T-helper 1 cell treated with Interleukin-12 subunit alpha and Interleukin-12 subunit beta and Interleukin-4 antibody, amounts not matched to agents 30 μg/mL and 1 μg/mL, for 36 hours (primary cell): ENCODE results near the gene UQCRQ.
"Not testable (repeated sequence)": the region's sequence is repeated elsewhere in the genome, so short reads cannot be mapped to it uniquely, and the experiment has no call there.

ENCODE experiments used
- H3K27ac Mint-ChIP-seq: one replicate; pipeline ENCODE4 v1.8.0; 2021; ENCODE audit warnings: mild to moderate bottlenecking, mixed read lengths
- H3K27me3 Mint-ChIP-seq: one replicate; pipeline ENCODE4 v1.8.0; 2021; ENCODE audit warnings: low read depth, mixed read lengths
- H3K36me3 Mint-ChIP-seq: one replicate; pipeline ENCODE4 v1.8.0; 2021; ENCODE audit warnings: low read depth, mixed read lengths
- H3K4me1 Mint-ChIP-seq: one replicate; pipeline ENCODE4 v1.8.0; 2021; ENCODE audit warnings: low read depth, mixed read lengths
- H3K4me3 Mint-ChIP-seq: one replicate; pipeline ENCODE4 v1.8.0; 2021; ENCODE audit warnings: mild to moderate bottlenecking, moderate library complexity, mixed read lengths
- H3K9me3 Mint-ChIP-seq: one replicate; pipeline ENCODE4 v1.8.0; 2021; ENCODE audit warnings: mixed read lengths

The UQCRQ gene

DNA sequence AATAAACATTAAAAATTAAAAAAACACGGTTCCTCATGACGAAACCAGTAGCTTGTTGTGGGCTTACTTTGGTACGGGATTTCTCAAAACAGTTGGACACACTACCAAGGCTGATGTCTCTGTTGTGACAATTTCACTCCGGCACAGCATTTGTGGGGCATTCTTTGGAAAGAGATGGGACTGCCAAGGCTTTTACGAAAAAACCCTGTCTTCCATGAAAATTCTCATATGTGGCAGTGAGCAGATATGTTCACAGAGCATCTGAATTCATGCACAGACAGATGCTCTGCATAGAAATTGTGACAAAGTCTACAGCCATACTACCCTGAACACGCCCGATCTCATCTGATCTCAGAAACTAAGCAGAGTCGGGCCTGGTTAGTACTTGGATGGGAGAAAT is 18.2 kb upstream of the UQCRQ start:
- no peak overlapping the region for H3K27ac Mint-ChIP-seq
- peaks cover 9% of the 10 kb centered on the region for H3K27me3 Mint-ChIP-seq
- peaks cover 2% of the 10 kb centered on the region for H3K4me1 Mint-ChIP-seq
- no peaks in the 10 kb centered on the region for H3K36me3 Mint-ChIP-seq
- no peak overlapping the region for H3K4me3 Mint-ChIP-seq
- no peaks in the 10 kb centered on the region for H3K9me3 Mint-ChIP-seq

DNA sequence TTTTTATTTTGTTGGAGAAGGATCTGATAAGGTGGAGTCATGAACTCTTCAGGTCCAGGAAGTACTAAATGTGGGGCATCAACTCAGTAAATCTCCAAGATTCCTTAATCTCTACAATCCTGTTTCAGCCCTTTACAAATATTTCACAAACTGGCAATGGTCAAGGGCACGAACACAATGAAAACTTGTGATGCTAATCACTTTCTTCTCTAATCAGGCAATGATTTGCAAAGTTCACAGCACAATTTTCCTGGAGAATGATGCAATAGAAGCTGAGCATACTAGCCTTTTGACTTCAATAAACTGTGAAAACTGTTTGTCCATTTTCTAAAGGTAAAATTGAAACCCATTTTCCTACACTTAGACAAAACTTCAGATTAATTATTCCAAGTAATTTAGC is 17.1 kb upstream of the UQCRQ start:
- peaks cover 11% of the 10 kb centered on the region for H3K27me3 Mint-ChIP-seq
- peaks cover 4% of the 10 kb centered on the region for H3K4me1 Mint-ChIP-seq
- no peak overlapping the region for H3K4me3 Mint-ChIP-seq
- H3K9me3 Mint-ChIP-seq = no peaks in the 10 kb centered on the region
- no peaks in the 10 kb centered on the region for H3K36me3 Mint-ChIP-seq
- no peak overlapping the region for H3K27ac Mint-ChIP-seq

DNA sequence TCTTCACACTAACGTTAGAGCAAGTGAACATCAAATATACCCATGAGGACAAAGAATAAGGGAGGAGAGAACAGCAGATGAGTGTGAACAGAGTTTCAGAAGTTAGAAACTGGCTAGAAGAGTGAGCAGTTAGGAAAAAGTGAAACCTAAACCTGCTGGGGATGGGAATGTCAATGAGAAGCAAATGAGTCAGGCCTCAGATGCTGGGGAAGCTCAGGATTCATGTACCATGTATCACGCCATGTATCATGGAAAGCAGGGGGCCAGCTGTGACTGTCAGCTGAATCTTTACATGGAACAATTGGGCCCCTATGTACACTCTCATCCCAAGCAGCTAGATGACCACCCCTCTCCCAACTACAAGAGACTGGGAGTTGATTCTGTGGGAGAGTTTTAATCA is 16.4 kb upstream of the UQCRQ start:
- no peak overlapping the region for H3K27ac Mint-ChIP-seq
- no peak overlapping the region for H3K4me3 Mint-ChIP-seq
- no peaks in the 10 kb centered on the region for H3K9me3 Mint-ChIP-seq

DNA sequence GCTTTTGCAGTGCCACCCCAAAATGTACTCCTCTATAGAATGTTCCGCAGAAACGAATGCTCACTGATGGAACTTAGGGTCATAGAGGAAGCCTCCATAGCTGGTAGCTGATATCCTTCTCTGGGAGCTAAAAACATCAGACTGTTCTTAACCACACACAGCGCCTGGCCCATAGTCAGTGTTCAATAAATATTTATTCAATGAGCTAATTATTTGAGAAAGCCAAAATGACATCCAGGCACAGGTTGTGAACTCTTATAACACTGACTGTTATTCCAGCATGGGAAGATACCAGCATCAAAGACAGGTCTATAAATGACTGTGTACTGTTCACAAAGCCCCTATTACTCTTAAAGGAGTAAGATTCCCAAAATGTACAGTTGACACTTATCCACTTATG is 13.1 kb upstream of the UQCRQ start:
- no peak overlapping the region for H3K4me3 Mint-ChIP-seq
- peaks cover 14% of the 10 kb centered on the region for H3K27me3 Mint-ChIP-seq
- no peaks in the 10 kb centered on the region for H3K9me3 Mint-ChIP-seq
- peaks cover 4% of the 10 kb centered on the region for H3K4me1 Mint-ChIP-seq
- H3K27ac Mint-ChIP-seq = no peak overlapping the region
- H3K36me3 Mint-ChIP-seq = no peaks in the 10 kb centered on the region

More for the DNA sequence above, 16.4 kb upstream of the UQCRQ start:
- no peaks in the 10 kb centered on the region for H3K36me3 Mint-ChIP-seq
- peaks cover 12% of the 10 kb centered on the region for H3K27me3 Mint-ChIP-seq
- peaks cover 4% of the 10 kb centered on the region for H3K4me1 Mint-ChIP-seq

DNA sequence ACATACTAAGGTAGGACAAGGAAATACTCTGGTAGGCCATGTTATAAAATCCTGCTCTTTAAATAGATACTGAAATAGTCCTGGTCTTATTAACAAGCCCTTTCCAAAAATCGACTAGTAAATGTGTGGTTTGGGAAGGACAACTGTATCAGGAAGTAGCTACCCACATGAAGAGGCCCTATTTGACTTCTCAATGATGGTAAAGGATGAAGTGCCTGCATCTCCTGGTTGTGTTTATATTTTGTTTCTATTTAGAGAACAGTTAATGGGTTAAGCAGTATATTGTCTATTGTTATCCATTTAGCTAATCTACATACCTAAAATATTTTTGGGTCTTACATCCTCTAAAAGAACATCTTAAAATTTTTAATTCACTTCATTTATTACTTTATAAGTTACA is 12.7 kb upstream of the UQCRQ start:
- no peaks in the 10 kb centered on the region for H3K9me3 Mint-ChIP-seq
- no peaks in the 10 kb centered on the region for H3K36me3 Mint-ChIP-seq
- H3K27me3 Mint-ChIP-seq = peaks cover 14% of the 10 kb centered on the region

DNA sequence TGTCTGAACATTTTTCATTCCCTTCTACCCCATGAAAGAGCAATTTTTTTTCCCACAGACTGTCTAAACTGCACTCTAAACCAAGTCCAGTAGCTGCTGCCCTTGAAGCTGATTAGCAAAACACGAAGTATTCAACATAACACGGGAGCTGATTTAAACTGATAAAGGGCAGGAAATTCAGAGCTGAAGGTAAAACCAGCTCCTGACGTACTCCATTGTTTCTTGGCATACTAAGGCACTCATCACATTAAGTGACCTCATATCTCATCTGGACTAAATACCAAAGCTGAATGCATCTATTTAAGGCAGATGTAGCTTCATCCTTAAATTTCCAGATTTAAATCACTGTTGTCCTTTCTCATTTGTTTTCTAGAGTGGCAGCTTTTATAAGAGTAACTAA is 12.1 kb upstream of the UQCRQ start:
- Mint-ChIP-seq H3K27ac (no peak overlapping the region), H3K36me3 (no peaks in the 10 kb centered on the region), H3K4me1 (peaks cover 4% of the 10 kb centered on the region), H3K9me3 (no peaks in the 10 kb centered on the region), H3K4me3 (no peak overlapping the region), H3K27me3 (peaks cover 16% of the 10 kb centered on the region)

More for the DNA sequence above, 12.7 kb upstream of the UQCRQ start:
- no peak overlapping the region for H3K4me3 Mint-ChIP-seq
- H3K4me1 Mint-ChIP-seq = peaks cover 4% of the 10 kb centered on the region
- no peak overlapping the region for H3K27ac Mint-ChIP-seq

DNA sequence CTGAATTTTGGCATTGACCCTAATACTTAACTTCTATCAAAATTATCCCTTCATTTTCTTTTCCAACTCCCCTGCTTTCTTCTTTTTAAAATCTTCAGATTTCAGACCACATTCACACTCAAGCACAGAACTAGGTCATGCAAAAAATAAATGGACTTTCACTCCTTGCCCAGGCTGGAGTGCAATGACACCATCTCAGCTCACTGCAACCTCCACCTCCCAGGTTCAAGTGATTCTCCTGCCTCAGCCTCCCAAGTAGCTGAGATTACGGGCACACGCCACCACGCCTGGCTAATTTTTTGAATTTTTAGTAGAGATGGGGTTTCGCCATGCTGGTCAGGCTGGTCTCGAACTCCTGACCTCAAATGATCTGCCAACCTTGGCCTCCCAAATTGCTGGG is 11.4 kb upstream of the UQCRQ start:
- H3K4me1 Mint-ChIP-seq, H3K9me3 Mint-ChIP-seq, H3K36me3 Mint-ChIP-seq, H3K4me3 Mint-ChIP-seq, H3K27ac Mint-ChIP-seq: not testable (repeated sequence)
- peaks cover 13% of the 10 kb centered on the region for H3K27me3 Mint-ChIP-seq

DNA sequence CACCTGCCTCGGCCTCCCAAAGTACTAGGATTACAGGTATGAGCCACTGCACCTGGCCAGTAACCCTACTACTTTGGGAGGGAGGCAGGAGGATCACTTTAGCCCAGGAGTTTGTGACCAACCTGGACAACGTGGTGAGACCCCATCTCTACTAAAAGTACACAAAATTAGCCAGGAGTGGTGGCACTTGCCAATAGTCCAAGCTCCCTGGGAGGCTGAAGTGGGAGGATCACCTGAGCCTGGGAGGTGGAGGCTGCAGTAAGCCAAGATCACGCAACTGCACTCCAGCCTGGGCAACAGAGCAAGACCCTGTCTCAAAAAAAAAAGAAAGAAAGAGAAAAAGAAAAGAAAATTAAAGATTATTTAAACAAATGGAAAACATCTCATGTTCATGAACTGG is 10.4 kb upstream of the UQCRQ start:
- Mint-ChIP-seq H3K27me3 (peaks cover 11% of the 10 kb centered on the region), H3K27ac (no peak overlapping the region), H3K4me1 (peaks cover 2% of the 10 kb centered on the region), H3K9me3 (no peaks in the 10 kb centered on the region), H3K36me3 (no peaks in the 10 kb centered on the region), H3K4me3 (no peak overlapping the region)

DNA sequence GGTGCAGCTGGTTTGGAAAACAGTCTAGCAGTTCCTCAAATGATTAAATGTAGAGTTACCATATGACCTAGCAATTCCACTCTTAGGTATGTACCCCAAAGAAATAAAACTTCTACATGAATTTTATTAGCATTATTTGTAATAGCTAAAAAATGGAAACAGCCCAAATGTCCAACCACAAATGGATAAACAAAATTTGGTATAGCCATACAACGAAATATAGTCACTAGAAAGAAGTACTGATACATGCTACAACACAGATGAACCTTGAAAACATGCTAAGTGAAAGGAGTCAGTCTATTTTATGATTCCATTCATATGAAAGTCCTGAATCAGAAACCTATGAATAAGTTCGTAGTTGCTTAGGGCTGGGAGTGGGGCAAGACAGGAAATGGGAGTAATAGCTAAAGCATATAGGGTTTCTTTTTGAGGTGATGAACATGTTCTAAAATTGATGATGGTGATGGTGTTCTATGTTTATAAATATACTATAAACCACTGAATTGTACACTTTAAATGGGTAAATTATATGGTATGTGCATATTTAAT is 6.5 kb upstream of the UQCRQ start:
- Mint-ChIP-seq H3K9me3 (no peaks in the 10 kb centered on the region), H3K27ac (no peak overlapping the region), H3K27me3 (peaks cover 8% of the 10 kb centered on the region), H3K4me1 (no peaks in the 10 kb centered on the region), H3K36me3 (no peaks in the 10 kb centered on the region), H3K4me3 (no peak overlapping the region)

DNA sequence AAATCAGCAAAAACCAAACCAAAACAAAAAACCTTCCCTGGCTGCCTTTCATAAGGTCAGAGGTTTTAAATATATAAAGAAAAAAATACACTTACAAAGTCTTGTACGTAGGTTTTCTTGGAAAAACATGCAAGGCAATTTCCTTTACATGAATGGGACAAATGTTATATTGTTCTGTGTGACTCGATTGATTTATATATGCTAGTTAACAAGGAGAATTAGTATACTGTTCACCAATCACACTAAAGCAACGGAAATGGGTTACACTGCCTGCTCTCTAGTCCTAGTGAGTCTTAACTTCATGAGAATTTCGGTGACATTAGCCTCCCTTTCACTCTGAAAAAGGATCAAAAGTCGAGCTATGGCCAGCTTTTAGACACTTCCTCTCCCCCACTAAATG is 5.7 kb upstream of the UQCRQ start:
- Mint-ChIP-seq H3K27ac (no peak overlapping the region), H3K4me1 (peaks cover 5% of the 10 kb centered on the region), H3K4me3 (no peak overlapping the region), H3K27me3 (peaks cover 8% of the 10 kb centered on the region), H3K36me3 (no peaks in the 10 kb centered on the region), H3K9me3 (no peaks in the 10 kb centered on the region)

DNA sequence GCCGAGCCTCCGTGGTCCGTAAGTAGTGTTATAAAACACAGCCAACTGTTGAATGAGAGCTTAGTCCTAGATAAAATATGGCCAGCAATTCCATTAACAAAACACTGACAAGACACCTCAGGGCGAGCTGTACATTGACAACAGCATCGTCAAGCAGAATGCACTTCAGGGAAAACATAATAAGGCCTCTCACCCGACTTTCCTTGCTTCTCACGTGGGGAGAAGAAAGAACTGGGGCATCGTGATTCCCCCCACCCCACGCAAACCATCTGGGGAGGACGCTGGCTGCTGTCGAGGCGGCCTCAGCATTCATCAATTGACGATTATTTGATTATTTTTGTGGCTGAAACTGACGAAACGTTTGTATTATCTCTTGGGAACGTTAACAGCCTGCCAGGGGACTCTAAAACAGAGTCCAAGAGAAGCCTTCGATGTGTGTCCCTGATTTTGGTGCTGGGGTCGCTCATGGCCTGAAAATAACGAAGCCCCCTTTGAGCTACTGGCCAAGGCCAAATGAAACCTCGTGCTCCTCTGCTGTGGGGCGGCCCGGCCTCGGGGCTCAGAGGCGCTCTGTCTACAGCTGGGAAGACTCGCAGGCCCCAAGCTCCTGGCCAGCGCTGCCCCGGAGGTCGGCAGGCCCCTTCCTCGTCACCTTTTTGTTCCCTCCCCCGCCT is 637 bp upstream of the UQCRQ start:
- H3K4me1 Mint-ChIP-seq = peaks cover 24% of the 10 kb centered on the region
- H3K4me3 Mint-ChIP-seq = peak overlapping the region; percentile 99
- H3K27ac Mint-ChIP-seq = peak overlapping the region; percentile 99
- no peaks in the 10 kb centered on the region for H3K27me3 Mint-ChIP-seq
- H3K9me3 Mint-ChIP-seq = no peaks in the 10 kb centered on the region
- peaks cover 21% of the 10 kb centered on the region for H3K36me3 Mint-ChIP-seq

DNA sequence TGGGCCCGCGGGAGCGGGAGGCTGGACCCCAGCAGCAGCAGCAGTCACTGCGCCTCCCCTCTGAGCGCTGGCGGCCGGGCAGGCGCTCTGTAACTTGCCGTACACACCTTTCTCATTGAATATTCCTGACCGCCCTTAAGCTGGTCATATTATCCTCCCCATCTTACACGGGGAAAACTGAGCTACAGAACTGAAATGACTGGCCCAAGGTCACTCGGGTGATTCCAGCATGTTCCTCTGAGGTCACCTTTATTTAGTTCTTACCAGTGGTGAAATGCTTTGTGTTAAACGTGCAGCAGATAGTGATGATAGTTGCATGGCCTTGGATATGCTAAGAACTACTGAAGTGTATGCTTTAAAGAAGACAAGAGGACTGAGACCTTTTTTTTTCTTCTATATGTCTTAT is 607 bp downstream of the UQCRQ start:
- peaks cover 23% of the 10 kb centered on the region for H3K36me3 Mint-ChIP-seq
- H3K27me3 Mint-ChIP-seq = no peaks in the 10 kb centered on the region

DNA sequence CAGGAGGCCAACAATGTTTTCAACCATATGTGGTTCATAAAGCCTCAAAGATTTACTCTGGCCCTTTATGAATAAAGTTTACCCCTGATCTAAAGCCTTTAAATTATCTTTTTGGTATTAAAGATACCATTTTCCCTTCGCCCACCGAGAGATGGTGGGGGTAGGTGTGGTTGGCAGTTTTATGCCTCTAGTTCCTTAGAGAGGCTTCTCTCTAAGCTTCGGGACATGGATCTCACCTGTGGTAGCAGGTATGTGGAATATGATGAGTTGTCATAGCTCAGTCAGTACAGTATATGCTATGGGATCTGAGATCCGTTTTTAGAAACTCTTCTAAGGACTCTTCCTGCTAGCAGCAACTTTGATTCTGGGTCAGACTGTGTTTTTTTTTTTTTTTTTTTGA is 2.3 kb downstream of the UQCRQ start:
- Mint-ChIP-seq H3K36me3 (peaks cover 32% of the 10 kb centered on the region), H3K27ac (peak overlapping the region; percentile 31), H3K4me1 (peaks cover 24% of the 10 kb centered on the region), H3K4me3 (peak overlapping the region; percentile 21), H3K27me3 (no peaks in the 10 kb centered on the region), H3K9me3 (no peaks in the 10 kb centered on the region)

More for the DNA sequence above, 607 bp downstream of the UQCRQ start:
- peak overlapping the region; percentile 99 for H3K4me3 Mint-ChIP-seq
- H3K27ac Mint-ChIP-seq = peak overlapping the region; percentile 99
- H3K4me1 Mint-ChIP-seq = peaks cover 24% of the 10 kb centered on the region
- no peaks in the 10 kb centered on the region for H3K9me3 Mint-ChIP-seq

DNA sequence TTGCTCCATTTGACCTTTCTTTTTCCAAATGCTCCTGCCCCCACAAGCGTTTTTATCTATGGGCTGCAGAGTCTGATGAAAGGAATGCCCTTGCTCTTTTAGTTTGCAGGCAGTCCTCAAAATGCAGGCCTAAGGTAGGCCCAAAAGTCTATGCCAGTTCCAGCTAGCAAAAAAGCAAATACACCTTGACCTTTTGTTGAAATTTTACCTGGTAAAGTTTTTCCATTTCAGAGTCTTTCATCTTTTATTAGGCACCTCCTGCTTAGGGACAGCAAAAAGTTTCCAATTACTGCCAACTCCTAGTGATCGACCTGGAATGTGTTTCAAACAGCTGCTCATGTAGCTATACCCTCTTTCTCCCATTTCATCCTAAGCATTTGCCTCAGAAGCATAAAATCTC is 4.4 kb downstream of the UQCRQ start:
- Mint-ChIP-seq H3K36me3 (peaks cover 32% of the 10 kb centered on the region), H3K9me3 (no peaks in the 10 kb centered on the region), H3K27ac (no peak overlapping the region), H3K4me3 (no peak overlapping the region), H3K27me3 (no peaks in the 10 kb centered on the region), H3K4me1 (peaks cover 18% of the 10 kb centered on the region)

DNA sequence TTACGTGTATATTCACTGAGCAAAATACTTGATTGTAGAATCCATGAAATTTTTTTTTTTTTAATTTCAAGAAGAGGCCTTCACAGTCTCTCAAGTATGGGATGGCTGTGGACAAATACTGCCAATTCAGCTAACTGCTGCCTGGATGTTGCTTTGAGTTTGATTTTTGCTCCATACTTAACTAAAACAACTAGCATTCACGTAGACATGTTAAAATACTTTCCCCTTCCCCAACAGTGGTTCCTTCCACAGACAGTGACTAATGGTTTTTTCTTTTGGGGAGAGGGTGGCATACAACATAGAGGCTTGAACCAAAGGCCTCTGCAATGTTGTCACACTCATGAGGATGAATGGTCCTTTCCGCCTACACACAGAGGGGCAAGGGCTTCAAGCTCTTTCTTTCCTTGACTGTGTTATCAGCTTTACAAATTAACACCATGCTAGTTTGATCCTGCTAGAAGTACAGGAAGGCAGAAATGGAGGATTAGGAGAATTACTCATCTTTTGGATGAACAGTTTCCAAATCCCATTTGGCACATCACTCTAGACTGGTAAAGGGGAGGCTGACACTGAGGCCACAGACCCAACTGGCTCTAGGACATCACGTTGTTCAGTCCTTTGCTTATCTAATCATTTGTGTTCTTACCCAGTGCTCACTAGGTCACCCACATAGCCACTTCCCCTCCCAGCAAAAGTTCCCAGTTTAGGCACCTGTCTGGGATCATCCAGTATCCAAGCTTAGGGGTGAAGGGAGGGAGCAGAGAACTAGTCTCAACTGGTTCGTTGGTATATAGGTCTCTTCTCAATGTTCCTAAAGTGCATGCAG is 5.2 kb downstream of the UQCRQ start:
- no peak overlapping the region for H3K27ac Mint-ChIP-seq
- H3K36me3 Mint-ChIP-seq = peaks cover 30% of the 10 kb centered on the region
- H3K4me3 Mint-ChIP-seq = no peak overlapping the region
- H3K27me3 Mint-ChIP-seq = no peaks in the 10 kb centered on the region
- peaks cover 15% of the 10 kb centered on the region for H3K4me1 Mint-ChIP-seq
- H3K9me3 Mint-ChIP-seq = no peaks in the 10 kb centered on the region
